Measurements from ENCODE around the gene TIGD4.

Gene TIGD4

GRCh38 chr4:152719801-152720556 lies 59.6 kb downstream of the TIGD4 start:
- DNase-seq: no peak

All from NCI-H2107 (cell line).